Spleen (tissue), 7 donors: Measurements from ENCODE around the gene ABHD12.

ENCODE experiments used
- POLR2A ChIP-seq, 3 donors: fragments of 450-650 bp; IDR thresholded peaks; one replicate each; pipeline ENCODE4 v1.5.1; 2017; ENCODE audit warnings: antibody characterized with exemption in 3 of 3, mild to moderate bottlenecking in 1 of 3
- POLR2AphosphoS5 ChIP-seq, 3 donors: sonication (generic); formaldehyde crosslinking; IDR thresholded peaks; one replicate each; pipeline ENCODE4 v1.5.1; 2017; ENCODE audit warnings: antibody characterized with exemption in 3 of 3
- TF ChIP-seq, protein P1 (sequence below), 11 experiments: fragments of 200-600 bp in 7 of 11; fragments of 450-650 bp in 4 of 11; sonication (generic) in 4 of 11; IDR thresholded peaks in 8 of 11; conservative IDR thresholded peaks in 3 of 11; 1 replicate in 7 of 11; 2 replicates in 4 of 11; pipeline versions ENCODE4 v1.4.0 to v1.8.0; 2016 to 2021; ENCODE audit warnings: antibody characterized with exemption in 11 of 11, inconsistent platforms in 4 of 11, mild to moderate bottlenecking in 1 of 11
- donor health status: DM: no; HTN: no; CAD: no; lungs with moderate emphysema.
- donor health status: DM: no; HTN: no; CAD: no.
- donor health status: DM: no; HTN: no; CAD: no.

GRCh38 chr20:25341716-25342680 lies 48.6 kb downstream of the ABHD12 start:
- TF ChIP-seq, protein P1, sequence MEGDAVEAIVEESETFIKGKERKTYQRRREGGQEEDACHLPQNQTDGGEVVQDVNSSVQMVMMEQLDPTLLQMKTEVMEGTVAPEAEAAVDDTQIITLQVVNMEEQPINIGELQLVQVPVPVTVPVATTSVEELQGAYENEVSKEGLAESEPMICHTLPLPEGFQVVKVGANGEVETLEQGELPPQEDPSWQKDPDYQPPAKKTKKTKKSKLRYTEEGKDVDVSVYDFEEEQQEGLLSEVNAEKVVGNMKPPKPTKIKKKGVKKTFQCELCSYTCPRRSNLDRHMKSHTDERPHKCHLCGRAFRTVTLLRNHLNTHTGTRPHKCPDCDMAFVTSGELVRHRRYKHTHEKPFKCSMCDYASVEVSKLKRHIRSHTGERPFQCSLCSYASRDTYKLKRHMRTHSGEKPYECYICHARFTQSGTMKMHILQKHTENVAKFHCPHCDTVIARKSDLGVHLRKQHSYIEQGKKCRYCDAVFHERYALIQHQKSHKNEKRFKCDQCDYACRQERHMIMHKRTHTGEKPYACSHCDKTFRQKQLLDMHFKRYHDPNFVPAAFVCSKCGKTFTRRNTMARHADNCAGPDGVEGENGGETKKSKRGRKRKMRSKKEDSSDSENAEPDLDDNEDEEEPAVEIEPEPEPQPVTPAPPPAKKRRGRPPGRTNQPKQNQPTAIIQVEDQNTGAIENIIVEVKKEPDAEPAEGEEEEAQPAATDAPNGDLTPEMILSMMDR (IDR thresholded peaks at IDR 0.05 in 8 of 11, conservative IDR thresholded peaks at IDR 0.05 in 3 of 11) = no peak
- TF ChIP-seq POLR2AphosphoS5 (IDR thresholded peaks at IDR 0.05) = no peak
- TF ChIP-seq POLR2A (IDR thresholded peaks at IDR 0.05) = no peak
